ENCODE results near the gene FRS2. TPM values are rescaled to one million over a fixed set of nuclear protein-coding genes. Genes with fewer than 3 reads are reported as not detected.

Gene FRS2
- total and polyA plus RNA-seq, 10 donors, result 3.4 to 51.7 (median 26.5) TPM

GRCh38 chr12:69544087-69544486, 73.9 kb downstream of the FRS2 start:
- Histone ChIP-seq H3K36me3 (peaks cover 0 to 44% (median 4%) of the 10 kb centered on the region in 6 donors), H3K4me3 (no peak overlapping the region), H3K9me3 (peaks cover 0 to 17% (median 14%) of the 10 kb centered on the region in 8 donors), H3K27me3 (replicated peaks in 1 of 7) (no peaks in the 10 kb centered on the region), H3K4me1 (no peaks in the 10 kb centered on the region), H3K27ac (no peak overlapping the region)
- no peak for DNase-seq
- intact Hi-C loops (cut with DNase I; ENCODE audit: low total_unique reads), result no loop called here
- WGBS, 5 donors, result 95 to 100% (median 98%) methylated on average over 1 of the region's 1 CpG
- TF ChIP-seq CTCF (IDR thresholded peaks at IDR 0.05 in 8 of 11, conservative IDR thresholded peaks at IDR 0.05 in 3 of 11) (no peak), POLR2AphosphoS5 (IDR thresholded peaks at IDR 0.05) (no peak), POLR2A (IDR thresholded peaks at IDR 0.05) (no peak)

- no peak for TF ChIP-seq POLR2A (IDR thresholded peaks at IDR 0.05)
- TF ChIP-seq CTCF (IDR thresholded peaks at IDR 0.05 in 8 of 11, conservative IDR thresholded peaks at IDR 0.05 in 3 of 11), result no peak
- TF ChIP-seq POLR2AphosphoS5 (IDR thresholded peaks at IDR 0.05), result no peak
- Histone ChIP-seq H3K4me1 (no peaks in the 10 kb centered on the region), H3K27me3 (replicated peaks in 1 of 7) (no peaks in the 10 kb centered on the region), H3K4me3 (no peak overlapping the region), H3K36me3 (peaks cover 0 to 36% (median 4%) of the 10 kb centered on the region in 6 donors), H3K27ac (no peak overlapping the region), H3K9me3 (peaks cover 0 to 17% (median 14%) of the 10 kb centered on the region in 8 donors)
- intact Hi-C loops (cut with DNase I; ENCODE audit: low total_unique reads), result no loop called here
- 77 to 91% (median 84%) methylated on average over 1 of the region's 1 CpG for WGBS, 5 donors
- DNase-seq, result no peak
These were observed 74.9 kb downstream of the FRS2 start for GRCh38 chr12:69545081-69545480.

GRCh38 chr12:69546693-69547438, 76.7 kb downstream of the FRS2 start:
- H3K36me3 ChIP-seq, result peaks cover 0 to 23% (median 0%) of the 10 kb centered on the region in 6 donors
- H3K27ac ChIP-seq, result no peak overlapping the region
- no peaks in the 10 kb centered on the region for H3K27me3 ChIP-seq (replicated peaks in 1 of 7)
- DNase-seq, result no peak
- WGBS, 5 donors, result 79 to 92% (median 88%) methylated on average over 7 of the region's 7 CpGs
- H3K4me3 ChIP-seq, result no peak overlapping the region
- H3K4me1 ChIP-seq, result no peaks in the 10 kb centered on the region
- intact Hi-C loops (cut with DNase I; ENCODE audit: low total_unique reads), result no loop called here
- TF ChIP-seq CTCF (IDR thresholded peaks at IDR 0.05 in 8 of 11, conservative IDR thresholded peaks at IDR 0.05 in 3 of 11), result no peak
- no peak for TF ChIP-seq POLR2AphosphoS5 (IDR thresholded peaks at IDR 0.05)
- TF ChIP-seq POLR2A (IDR thresholded peaks at IDR 0.05), result no peak
- H3K9me3 ChIP-seq, result peaks cover 0 to 17% (median 14%) of the 10 kb centered on the region in 8 donors

GRCh38 chr12:69548687-69549086, 78.5 kb downstream of the FRS2 start:
- Histone ChIP-seq H3K9me3 (peaks cover 0 to 12% (median 8%) of the 10 kb centered on the region in 8 donors), H3K4me3 (no peak overlapping the region), H3K36me3 (peaks cover 0 to 10% (median 0%) of the 10 kb centered on the region in 6 donors), H3K27ac (no peak overlapping the region), H3K27me3 (replicated peaks in 1 of 7) (no peaks in the 10 kb centered on the region), H3K4me1 (no peaks in the 10 kb centered on the region)
- TF ChIP-seq POLR2A (IDR thresholded peaks at IDR 0.05) (no peak), CTCF (IDR thresholded peaks at IDR 0.05 in 8 of 11, conservative IDR thresholded peaks at IDR 0.05 in 3 of 11) (no peak), POLR2AphosphoS5 (IDR thresholded peaks at IDR 0.05) (no peak)
- intact Hi-C loops (cut with DNase I; ENCODE audit: low total_unique reads), result no loop called here
- no peak for DNase-seq

All from spleen (tissue), 11 donors.